HL-60/S4 (cell line): ENCODE results near the gene FADS3.

Experiments
- in situ Hi-C: fragments of 300-500 bp; cut with MboI; formaldehyde crosslinking; loops from 2 replicates; pipeline ENCODE4 v1.14.3; 2022; ENCODE audit warnings: low sequenced_read_pairs

Gene FADS3

GRCh38 chr11:61914471-61915171 is 23.3 kb upstream of the FADS3 start:
- in situ Hi-C loops, result no loop called here

GRCh38 chr11:61913699-61914395 is 22.5 kb upstream of the FADS3 start:
- in situ Hi-C loops, result no loop called here

GRCh38 chr11:61912991-61913698 is 21.8 kb upstream of the FADS3 start:
- in situ Hi-C loops, result no loop called here

DNA sequence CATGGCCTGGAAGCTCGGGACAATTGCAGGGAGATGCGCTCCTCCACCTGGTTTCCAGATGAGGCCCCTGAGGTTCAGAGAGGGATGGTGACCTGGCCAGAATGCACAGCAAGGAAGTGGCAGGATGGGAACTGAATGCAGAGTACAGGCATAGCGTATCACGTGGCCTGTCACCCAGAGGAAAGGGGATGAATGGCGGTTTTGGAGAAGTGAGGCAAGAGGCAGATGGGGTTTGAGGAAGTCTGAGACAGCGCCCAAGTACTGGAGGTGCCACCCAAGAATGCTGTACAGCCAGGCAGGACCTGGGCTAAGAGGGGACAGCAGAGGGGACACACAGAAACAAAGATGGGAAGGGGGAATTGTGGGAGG is 21.2 kb upstream of the FADS3 start:
- in situ Hi-C loops, result no loop called here

DNA sequence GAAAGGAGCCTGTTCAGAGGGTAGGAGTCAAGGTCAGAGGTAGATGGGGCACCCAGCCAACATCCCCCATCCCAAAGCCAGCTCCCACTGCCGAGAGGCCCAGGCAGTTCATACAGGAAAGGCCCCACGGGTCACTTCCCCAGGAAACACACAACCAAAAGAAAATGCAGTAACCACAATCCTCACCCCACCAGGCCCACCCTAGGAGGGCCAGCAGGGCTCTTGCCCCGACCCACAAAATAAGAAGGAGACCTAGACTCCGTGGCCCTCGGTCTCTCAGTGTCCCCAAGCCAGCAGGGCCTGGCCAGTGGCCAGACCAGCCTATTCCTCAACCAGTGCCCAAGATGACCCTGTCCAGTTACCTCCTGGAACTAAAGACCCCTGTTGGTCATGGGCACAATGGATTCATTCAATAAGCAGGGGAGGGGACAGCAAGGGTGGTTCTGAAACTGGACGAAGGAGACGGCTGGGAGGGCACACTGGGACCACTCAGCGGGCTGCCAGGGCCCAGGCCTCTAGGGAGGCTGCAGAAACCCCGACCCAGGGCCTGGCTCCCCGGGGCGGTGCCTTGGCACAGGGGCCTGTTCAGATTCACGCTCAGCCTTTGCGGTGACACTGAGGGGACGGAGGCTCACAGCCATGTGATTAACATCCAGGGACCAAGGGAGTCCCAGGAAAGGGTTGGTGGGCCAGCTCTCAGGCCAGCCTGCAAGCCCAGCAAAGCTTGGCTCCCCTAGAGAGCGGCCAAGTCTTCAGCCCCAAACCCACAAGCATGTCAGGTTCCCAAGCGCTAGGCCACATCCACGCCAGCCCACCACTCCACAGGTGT is 20.6 kb upstream of the FADS3 start:
- in situ Hi-C loops, result no loop called here

DNA sequence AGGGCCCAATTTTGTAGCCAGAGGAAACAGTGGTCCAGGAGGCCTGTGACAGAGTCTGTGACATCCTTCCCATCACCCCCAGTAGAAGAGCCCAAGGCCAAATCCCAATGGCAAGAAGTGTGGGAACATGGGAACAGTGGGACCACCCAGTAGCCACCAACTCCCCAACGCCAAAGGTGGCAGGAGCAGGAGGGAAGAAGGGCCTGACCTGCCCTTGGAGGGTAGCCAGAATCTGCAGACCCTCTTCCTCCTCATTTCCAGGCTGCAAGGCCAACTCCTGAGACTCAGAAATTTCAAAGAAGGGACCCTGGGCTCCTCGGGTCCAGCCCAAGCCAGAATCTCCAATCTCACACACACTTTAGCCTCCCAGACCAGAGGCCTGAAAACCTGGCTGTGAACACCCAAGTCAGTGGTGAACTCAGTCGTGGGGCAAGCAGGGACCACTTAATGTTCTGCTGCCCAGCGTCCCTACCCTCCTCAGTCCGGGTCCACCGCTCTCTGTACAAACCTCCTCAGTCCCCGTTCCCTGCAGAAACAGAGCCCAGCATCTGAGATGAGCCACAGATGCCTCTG is 19.9 kb upstream of the FADS3 start:
- in situ Hi-C loops, result no loop called here

DNA sequence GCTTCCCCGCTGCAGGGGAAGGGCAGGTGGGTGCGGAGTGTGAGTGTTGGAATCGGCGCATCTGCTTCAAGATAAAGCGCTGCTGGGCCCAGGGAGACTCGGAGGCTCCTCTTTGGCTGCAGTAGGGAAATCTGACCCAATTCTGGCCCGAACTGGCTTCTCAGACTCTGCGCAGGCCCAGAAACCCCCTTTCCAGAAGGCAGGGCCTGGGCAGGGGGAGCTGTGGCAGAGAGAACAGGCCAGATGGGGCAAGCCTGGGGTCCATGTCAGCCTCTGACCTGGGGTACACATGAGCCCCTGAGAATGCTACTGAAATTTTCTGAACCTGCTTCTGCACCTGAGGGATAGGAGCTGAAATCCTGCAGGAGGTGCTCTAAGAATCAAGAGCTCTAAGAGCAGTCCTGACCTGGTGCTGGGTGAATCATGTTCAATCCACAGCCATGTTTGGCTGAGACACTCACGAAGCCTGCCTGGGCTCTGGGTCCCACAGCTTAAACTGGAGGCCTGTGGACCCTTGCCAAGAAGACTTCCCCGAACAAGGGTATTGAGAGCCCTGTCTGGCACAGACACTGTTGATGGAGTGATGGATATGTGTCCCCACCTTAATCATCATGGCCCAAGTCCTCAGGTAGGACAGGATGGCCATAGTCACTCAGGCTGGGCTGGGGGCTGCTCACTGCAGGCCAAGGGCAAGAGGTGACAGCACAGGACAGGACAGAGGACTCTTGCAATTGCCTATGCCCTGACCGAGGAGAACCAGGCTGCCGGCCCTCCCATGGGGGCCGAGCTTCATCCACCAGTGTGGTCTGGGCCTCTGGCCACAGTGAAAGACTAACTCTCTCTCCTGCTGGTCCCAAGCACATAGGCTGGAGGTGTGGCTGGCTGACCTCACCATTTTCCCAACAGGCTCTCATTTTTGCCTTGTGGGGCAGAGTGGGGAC is 19.1 kb upstream of the FADS3 start:
- in situ Hi-C loops, result no loop called here

GRCh38 chr11:61908730-61909316 is 17.5 kb upstream of the FADS3 start:
- in situ Hi-C loops, result no loop called here

- in situ Hi-C loops, result no loop called here
These were observed 16.8 kb upstream of the FADS3 start for GRCh38 chr11:61907871-61908729.

- in situ Hi-C loops, result no loop called here
These were observed 15.9 kb upstream of the FADS3 start for GRCh38 chr11:61907282-61907681.

DNA sequence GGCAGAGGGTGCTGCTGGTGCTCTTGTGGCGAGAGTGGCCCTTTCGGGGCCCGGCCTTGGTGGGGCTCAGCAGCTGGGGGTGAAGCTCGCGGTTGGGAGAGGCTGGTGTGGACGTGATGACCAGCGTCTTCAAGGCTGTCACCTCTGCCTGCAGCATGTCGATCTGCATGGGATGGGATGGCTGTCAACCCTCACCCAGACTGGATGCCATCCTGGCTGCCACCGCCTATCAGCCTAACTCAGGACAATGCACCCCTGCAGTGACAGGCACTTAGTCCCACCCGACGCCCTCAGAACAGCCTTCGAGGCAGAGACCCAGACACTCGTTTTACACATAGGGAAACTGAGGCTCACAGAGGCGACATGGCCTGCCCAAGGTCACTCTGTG is 15.2 kb upstream of the FADS3 start:
- in situ Hi-C loops, result no loop called here

DNA sequence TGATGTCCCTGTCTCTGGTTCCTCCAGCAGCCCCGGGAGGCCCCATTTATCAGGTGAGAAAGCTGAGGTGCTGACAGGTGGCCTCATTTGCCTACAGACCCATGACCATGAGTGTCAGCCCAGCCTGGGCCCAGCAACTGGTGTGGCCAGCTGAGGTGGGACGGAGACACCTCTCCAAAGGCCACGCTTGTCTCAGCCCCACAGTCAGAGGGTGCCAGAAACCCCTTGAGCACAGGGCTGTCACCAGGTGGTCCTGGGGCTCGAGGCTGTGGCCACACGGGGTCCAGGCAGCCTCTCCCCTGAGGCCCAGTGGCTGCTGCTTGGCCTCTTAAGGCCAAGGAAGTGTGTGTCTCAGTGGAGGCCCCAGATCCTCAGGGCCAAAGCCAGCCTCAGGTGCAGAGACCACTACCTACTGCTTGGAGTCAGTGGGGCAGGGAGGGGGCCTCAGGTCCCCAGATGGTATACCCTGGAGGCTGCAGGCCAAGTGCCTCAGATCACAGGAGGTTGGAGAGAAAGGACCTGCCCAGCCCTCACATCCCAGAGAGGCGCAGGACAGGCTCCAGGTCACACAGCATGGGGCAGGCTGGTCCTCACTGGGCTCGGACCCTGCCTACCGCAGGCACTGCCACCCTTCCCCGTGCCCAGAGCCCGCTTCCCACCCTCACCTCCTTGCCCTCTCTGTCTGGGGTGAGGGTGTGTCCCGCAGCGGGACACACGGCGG is 14.6 kb upstream of the FADS3 start:
- in situ Hi-C loops, result no loop called here

GRCh38 chr11:61905067-61905696 is 13.8 kb upstream of the FADS3 start:
- in situ Hi-C loops, result no loop called here

DNA sequence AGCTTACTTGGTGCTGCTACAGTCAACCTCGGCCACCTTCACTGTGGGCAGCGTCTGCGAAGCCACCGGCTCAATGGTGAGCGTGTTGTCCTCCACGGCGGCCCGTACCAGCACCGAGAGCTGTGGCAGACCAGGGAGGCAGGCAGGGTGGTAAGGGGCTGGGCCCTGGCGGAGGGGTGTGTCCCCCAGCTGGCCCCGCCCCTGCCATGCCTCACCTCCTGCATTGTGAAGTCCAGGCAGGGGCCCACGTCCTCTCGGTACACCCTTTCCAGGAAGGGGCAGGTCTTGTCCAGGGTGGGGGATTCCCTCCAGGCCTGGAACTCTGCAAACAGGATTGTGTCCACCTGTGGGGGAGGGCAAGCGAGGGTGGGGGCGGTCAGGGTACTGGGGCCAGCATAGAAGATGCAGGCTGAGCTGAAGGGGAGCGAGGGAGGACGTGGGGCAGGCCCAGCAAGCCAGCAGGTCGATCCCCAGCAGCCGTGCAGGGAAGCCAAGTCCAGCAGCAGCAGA is 13.2 kb upstream of the FADS3 start:
- in situ Hi-C loops, result no loop called here

- in situ Hi-C loops, result no loop called here
These were observed 12.5 kb upstream of the FADS3 start for GRCh38 chr11:61903845-61904244.

DNA sequence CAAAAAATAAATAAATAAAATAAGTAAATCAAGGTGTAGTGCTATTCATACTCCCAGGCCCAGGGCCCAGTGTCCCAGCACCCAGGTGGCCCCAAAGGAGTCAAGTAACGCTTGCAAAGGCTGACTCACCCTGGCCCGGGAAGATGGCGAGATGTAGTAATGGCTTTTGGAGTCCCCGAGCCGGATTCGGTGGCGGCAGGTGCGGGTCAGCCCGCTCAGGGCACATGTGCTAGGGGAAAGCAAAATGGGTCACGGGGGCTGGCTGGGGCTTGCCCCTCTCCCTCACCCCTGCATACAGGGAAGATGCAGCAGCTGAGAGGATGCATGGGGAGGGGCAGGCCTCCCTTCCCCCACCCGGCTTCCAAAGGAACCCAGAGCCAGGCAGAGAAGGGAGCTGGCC is 11.0 kb upstream of the FADS3 start:
- in situ Hi-C loops, result no loop called here

DNA sequence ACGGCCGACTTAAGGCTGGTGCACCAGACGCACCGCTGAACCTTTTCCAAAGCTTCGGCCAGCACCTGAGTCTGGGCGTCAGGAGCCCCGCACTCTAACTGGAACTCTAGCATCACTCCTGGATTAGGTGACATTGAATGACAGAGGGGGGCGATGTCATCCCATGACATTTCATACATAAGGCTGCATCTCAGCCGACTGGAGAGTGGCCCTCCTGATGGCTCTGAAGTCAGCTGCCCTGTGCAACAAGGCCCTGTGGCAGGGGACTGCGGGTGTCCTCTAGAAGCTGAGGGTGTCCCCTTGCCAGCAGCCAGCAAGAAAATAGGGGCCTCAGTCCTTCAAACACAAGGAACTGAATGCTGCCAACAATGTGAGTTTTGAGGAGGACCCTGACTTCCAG is 10.1 kb upstream of the FADS3 start:
- in situ Hi-C loops, result no loop called here
